Progenitor cell of endocrine pancreas (in vitro differentiated cells): ENCODE data around the gene GRAMD1B. TPM values are rescaled to one million over a fixed set of nuclear protein-coding genes. Genes with fewer than 3 reads are reported as not detected.

Experiments used
- DNase-seq: peaks from one replicate; pipeline ENCODE4 v3.0.0; 2021; ENCODE audit warnings: low spot score; ENCODE audit not compliant: unreplicated experiment
- H3K27ac Mint-ChIP-seq: 2 replicates; pipeline ENCODE4 v1.8.0; 2021; ENCODE audit warnings: mild to moderate bottlenecking, moderate library complexity, mixed read lengths
- H3K27me3 Mint-ChIP-seq: 2 replicates; pipeline ENCODE4 v1.8.0; 2021; ENCODE audit warnings: mixed read lengths
- H3K36me3 Mint-ChIP-seq: 2 replicates; pipeline ENCODE4 v1.8.0; 2022; ENCODE audit warnings: mixed read lengths; ENCODE audit not compliant: insufficient read depth
- H3K4me1 Mint-ChIP-seq: 2 replicates; pipeline ENCODE4 v1.8.0; 2021; ENCODE audit warnings: low read depth, mixed read lengths
- H3K4me3 Mint-ChIP-seq: 2 replicates; pipeline ENCODE4 v1.8.0; 2021; ENCODE audit warnings: low read depth, mild to moderate bottlenecking, moderate library complexity, mixed read lengths
- H3K9me3 Mint-ChIP-seq: 2 replicates; pipeline ENCODE4 v1.8.0; 2021; ENCODE audit warnings: low read depth, mixed read lengths
- total RNA-seq: library from RNA; stranded (reverse); gene quantifications from 2 replicates; pipeline ENCODE4 v1.2.1, GENCODE V29; 2021
- TF ChIP-seq, protein P1 (sequence below): fragments of 200-600 bp; sonication (generic); IDR thresholded peaks from one replicate; pipeline ENCODE4 v1.5.0; 2021; ENCODE audit warnings: antibody characterized with exemption, mild to moderate bottlenecking; ENCODE audit not compliant: unreplicated experiment

The GRAMD1B gene
- total RNA-seq, 1 donor from 2014 or later: 4.5 TPM

GRCh38 chr11:123532131-123532530 lies 102.1 kb downstream of the GRAMD1B start:
- Mint-ChIP-seq H3K4me3 (no peak overlapping the region), H3K36me3 (no peaks in the 10 kb centered on the region), H3K27ac (no peak overlapping the region), H3K27me3 (peaks cover 14% of the 10 kb centered on the region), H3K9me3 (no peaks in the 10 kb centered on the region), H3K4me1 (peaks cover 5% of the 10 kb centered on the region)
- DNase-seq: no peak
- TF ChIP-seq, protein P1, sequence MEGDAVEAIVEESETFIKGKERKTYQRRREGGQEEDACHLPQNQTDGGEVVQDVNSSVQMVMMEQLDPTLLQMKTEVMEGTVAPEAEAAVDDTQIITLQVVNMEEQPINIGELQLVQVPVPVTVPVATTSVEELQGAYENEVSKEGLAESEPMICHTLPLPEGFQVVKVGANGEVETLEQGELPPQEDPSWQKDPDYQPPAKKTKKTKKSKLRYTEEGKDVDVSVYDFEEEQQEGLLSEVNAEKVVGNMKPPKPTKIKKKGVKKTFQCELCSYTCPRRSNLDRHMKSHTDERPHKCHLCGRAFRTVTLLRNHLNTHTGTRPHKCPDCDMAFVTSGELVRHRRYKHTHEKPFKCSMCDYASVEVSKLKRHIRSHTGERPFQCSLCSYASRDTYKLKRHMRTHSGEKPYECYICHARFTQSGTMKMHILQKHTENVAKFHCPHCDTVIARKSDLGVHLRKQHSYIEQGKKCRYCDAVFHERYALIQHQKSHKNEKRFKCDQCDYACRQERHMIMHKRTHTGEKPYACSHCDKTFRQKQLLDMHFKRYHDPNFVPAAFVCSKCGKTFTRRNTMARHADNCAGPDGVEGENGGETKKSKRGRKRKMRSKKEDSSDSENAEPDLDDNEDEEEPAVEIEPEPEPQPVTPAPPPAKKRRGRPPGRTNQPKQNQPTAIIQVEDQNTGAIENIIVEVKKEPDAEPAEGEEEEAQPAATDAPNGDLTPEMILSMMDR: no peak

- TF ChIP-seq, protein P1: no peak
- H3K4me3 Mint-ChIP-seq: no peak overlapping the region
- H3K36me3 Mint-ChIP-seq: no peaks in the 10 kb centered on the region
- peaks cover 5% of the 10 kb centered on the region for H3K4me1 Mint-ChIP-seq
- no peak overlapping the region for H3K27ac Mint-ChIP-seq
- DNase-seq: no peak
- no peaks in the 10 kb centered on the region for H3K9me3 Mint-ChIP-seq
- H3K27me3 Mint-ChIP-seq: no peaks in the 10 kb centered on the region
Measured at GRCh38 chr11:123535401-123535800, 105.3 kb downstream of the GRAMD1B start.

DNA sequence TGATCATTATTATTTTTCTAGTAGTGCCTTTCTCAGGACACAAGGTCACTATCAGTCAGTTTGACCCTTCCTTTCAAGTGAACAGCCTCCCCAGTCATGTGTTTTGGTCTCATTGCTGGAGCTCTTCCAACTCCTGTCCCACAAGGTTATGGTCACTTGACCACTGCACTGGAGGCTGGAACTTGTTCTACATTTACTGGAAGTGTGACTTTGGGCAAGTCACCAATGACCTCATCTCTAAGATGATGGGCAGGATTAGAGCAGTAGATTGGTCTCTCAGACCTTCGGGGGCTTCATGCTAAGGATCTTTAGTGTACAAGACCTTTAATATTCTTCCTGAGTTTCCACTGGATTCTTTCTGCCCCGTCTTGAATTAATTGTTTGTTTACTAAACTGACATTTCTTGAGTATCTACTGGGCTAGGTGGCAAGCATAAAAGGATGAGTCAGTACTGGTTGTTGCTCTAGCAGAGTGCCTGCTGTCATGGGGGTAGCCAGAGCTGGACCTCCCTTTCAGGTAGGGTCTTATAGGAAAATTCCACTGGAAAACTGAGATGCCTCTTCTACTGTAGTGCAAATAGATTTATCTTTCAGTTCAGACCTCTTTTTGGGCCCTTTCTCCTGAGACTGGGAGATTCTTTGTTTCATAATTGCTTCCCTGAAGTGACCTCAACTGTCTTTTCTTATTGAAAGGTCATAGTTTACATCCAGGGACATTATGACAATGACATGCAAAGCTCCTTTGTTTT lies 106.8 kb downstream of the GRAMD1B start:
- no peaks in the 10 kb centered on the region for H3K36me3 Mint-ChIP-seq
- TF ChIP-seq, protein P1: no peak
- H3K4me3 Mint-ChIP-seq: no peak overlapping the region
- DNase-seq: no peak
- H3K27ac Mint-ChIP-seq: no peak overlapping the region
- no peaks in the 10 kb centered on the region for H3K27me3 Mint-ChIP-seq
- H3K9me3 Mint-ChIP-seq: no peaks in the 10 kb centered on the region
- no peaks in the 10 kb centered on the region for H3K4me1 Mint-ChIP-seq

DNA sequence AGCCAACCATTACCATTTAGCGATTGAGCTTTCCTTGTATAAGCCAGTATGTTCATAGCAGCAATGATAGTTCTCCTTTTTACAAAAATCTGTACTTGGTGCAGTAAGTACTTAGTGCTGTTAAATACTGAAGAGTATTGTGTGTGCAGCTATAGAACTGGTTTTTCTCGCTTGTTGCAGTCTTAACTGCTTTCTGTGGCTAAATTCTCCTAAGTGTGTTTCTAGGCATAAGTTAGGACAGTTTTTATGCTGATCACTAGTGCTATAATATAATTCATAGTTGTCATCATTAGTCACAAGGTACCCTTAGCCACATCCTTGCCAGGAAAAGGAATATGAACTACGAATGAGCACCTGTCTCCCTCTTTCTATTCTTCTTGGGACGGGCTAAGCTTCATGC lies 107.7 kb downstream of the GRAMD1B start:
- Mint-ChIP-seq H3K4me1 (no peaks in the 10 kb centered on the region), H3K27me3 (no peaks in the 10 kb centered on the region), H3K27ac (no peak overlapping the region), H3K4me3 (no peak overlapping the region), H3K36me3 (no peaks in the 10 kb centered on the region), H3K9me3 (no peaks in the 10 kb centered on the region)
- DNase-seq: no peak
- TF ChIP-seq, protein P1: no peak

DNA sequence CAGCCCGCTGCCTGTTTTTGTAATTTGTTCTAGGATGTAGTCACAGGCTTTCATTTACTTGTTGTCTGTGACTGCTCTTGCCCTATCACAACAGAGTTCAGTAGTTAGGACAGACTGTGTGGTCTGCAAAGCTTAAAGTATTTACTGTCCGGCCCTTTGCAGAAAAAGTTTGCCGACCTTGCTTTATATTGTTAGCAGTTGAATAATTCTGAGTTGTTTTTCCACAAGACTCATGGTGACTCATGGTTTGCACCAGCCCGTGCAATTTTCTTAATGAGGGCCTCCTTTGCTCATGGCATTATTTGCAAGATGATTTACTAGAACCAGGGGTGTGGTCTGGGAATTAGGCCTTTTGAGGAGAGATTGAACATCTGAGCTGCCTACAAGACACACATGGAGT lies 113.7 kb downstream of the GRAMD1B start:
- peaks cover 3% of the 10 kb centered on the region for H3K27me3 Mint-ChIP-seq
- H3K4me1 Mint-ChIP-seq: peaks cover 5% of the 10 kb centered on the region
- TF ChIP-seq, protein P1: no peak
- H3K27ac Mint-ChIP-seq: no peak overlapping the region
- no peak overlapping the region for H3K4me3 Mint-ChIP-seq
- no peaks in the 10 kb centered on the region for H3K36me3 Mint-ChIP-seq
- H3K9me3 Mint-ChIP-seq: no peaks in the 10 kb centered on the region
- no peak for DNase-seq
